HG03571 (cell line): Measurements from ENCODE around the gene PTPRM.
"Not testable (repeated sequence)": the region's sequence is repeated elsewhere in the genome, so short reads cannot be mapped to it uniquely, and the experiment has no call there.

ENCODE experiments used
- ATAC-seq: cut with Tn5 transposase; IDR thresholded peaks from one replicate; pipeline ENCODE4 v1.9.1; 2021; ENCODE audit not compliant: unreplicated experiment

Gene PTPRM

DNA sequence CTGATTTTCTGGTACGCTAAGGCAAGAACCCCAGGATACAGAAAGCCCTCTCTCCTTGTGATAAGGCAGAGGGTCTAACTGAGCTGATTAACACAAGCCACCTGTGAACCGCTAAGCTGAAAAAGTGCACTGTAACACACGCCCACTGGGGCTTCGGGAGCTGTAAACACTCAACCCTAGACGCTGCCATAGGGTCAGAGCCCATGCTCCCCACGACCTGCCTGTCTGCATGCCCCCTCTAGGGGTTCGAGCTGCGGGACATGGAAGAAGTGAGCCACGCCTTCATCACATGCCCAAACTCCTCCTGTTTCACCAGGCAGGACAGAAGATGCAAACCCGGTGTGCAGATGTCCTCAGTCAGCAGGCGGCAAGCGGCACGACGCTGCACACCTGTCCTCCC is 868.3 kb downstream of the PTPRM start:
- ATAC-seq = no peak

DNA sequence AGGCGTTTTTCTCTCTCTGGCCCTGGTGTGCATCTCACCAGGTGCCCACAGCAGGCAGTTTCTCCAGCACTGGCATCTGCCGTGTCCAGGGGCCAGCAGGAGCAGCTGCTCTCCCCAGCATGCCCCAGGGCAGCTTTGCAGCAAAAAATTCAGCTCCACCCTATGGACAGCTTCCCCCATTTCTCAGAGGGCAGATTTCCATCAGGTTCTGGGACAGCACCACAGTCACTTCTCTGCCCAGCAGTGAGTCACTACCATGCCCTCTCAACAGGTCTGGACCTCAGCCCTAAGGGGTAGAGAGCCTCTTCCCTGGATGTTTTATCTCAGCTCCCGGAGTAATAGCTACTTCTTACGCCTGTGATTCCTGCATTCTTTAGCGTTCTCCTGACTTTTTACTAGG is 871.9 kb downstream of the PTPRM start:
- no peak for ATAC-seq

DNA sequence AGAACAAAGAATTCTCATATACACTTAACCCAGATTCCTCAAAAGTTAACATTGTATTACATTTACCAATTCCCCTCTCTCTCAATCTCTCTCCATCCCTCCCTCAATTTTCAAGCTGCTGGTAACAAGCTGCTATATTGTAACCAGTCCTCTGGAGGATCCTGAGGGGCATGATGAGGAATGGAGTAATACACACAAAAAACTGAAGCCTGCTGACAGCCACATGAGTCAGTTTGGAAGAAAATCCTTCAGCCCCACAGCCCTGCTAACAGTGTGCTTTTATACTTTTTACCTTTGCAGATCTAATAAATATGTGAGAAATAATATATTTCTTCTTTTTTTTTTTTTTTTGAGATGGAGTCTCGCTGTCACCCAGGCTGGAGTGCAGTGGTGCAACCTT is 876.4 kb downstream of the PTPRM start:
- no peak for ATAC-seq

- not testable (repeated sequence) for ATAC-seq
Observed at GRCh38 chr18:8446936-8447335, 879.8 kb downstream of the PTPRM start.

- ATAC-seq = no peak
Observed at GRCh38 chr18:8448130-8448529, 881.0 kb downstream of the PTPRM start.

DNA sequence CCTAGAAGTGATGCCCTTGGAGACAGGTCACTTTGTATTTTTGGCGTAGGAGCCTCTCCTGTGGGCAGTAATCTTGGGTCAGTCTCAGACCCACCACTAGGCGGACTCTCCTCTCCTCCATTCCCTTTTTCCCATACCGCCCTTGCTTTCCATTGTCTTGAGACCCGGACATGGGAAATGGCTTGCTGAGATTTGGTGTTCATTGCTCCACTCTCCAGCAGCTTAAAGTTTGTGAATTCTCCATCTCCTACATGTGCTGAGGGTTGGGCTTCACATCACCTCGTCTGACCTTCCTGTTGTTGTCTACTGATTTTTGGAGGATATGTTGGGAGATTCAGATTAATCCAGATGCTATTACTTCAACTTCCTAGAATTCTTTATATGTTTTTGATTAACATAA is 882.9 kb downstream of the PTPRM start:
- no peak for ATAC-seq

GRCh38 chr18:8450898-8451665 is 884.0 kb downstream of the PTPRM start:
- no peak for ATAC-seq

GRCh38 chr18:8453528-8453927 is 886.4 kb downstream of the PTPRM start:
- no peak for ATAC-seq

- ATAC-seq = no peak
Observed at GRCh38 chr18:8454136-8454535, 887.0 kb downstream of the PTPRM start.

GRCh38 chr18:8455661-8456614 is 888.8 kb downstream of the PTPRM start:
- no peak for ATAC-seq
